WTC11 (cell line): ENCODE measurements around the gene B3GALT5. TPM values are rescaled to one million over a fixed set of nuclear protein-coding genes. Genes with fewer than 3 reads are reported as not detected.

Experiments
- ATAC-seq: fragments of 200-7000 bp; cut with Tn5 transposase; 2 replicates; pipeline ENCODE4 v1.10.0; 2021; ENCODE audit warnings: mild to moderate bottlenecking, moderate library complexity
- CTCF ChIA-PET: fragments of 300-600 bp; sonication (Branson Sonifier 250); formaldehyde crosslinking; loops from one replicate; lab custom pipeline; 2021; ENCODE audit warnings: antibody characterized with exemption; lab: Charles Lee
- POLR2A ChIA-PET: fragments of 350-600 bp; sonication (Branson Sonifier 250); formaldehyde crosslinking; loops from one replicate; lab custom pipeline; 2021; ENCODE audit warnings: antibody characterized with exemption; lab: Charles Lee
- DNase-seq: peaks from one replicate; pipeline ENCODE4 v3.0.0; 2021; ENCODE audit warnings: low spot score
- H3K27ac Mint-ChIP-seq: 2 replicates; pipeline ENCODE4 v1.8.0; 2021; ENCODE audit warnings: mixed read lengths
- H3K27me3 Mint-ChIP-seq: 2 replicates; pipeline ENCODE4 v1.8.0; 2021; ENCODE audit warnings: low read depth, mild to moderate bottlenecking, moderate library complexity, mixed read lengths
- H3K36me3 Mint-ChIP-seq: 2 replicates; pipeline ENCODE4 v1.8.0; 2021; ENCODE audit warnings: mixed read lengths
- H3K4me1 Mint-ChIP-seq: 2 replicates; pipeline ENCODE4 v1.8.0; 2022; ENCODE audit warnings: mixed read lengths
- H3K4me3 Mint-ChIP-seq: 2 replicates; pipeline ENCODE4 v1.8.0; 2021; ENCODE audit warnings: mild to moderate bottlenecking, moderate library complexity, mixed read lengths
- H3K9me3 Mint-ChIP-seq: 2 replicates; pipeline ENCODE4 v1.8.0; 2021; ENCODE audit warnings: mixed read lengths
- CREM ChIP-seq: sonication (generic); formaldehyde crosslinking; IDR thresholded peaks from 2 replicates; pipeline ENCODE4 v1.8.1; 2022; ENCODE audit warnings: mild to moderate bottlenecking, missing genetic modification reagents, moderate library complexity
- E2F1 ChIP-seq: sonication (generic); formaldehyde crosslinking; IDR thresholded peaks from 2 replicates; pipeline ENCODE4 v1.8.0; 2022; ENCODE audit warnings: mild to moderate bottlenecking, missing genetic modification reagents
- E2F5 ChIP-seq: sonication (generic); formaldehyde crosslinking; IDR thresholded peaks from 2 replicates; pipeline ENCODE4 v1.8.1; 2022; ENCODE audit warnings: mild to moderate bottlenecking, moderate library complexity, missing genetic modification reagents
- ELF4 ChIP-seq: sonication (generic); formaldehyde crosslinking; IDR thresholded peaks from 2 replicates; pipeline ENCODE4 v1.8.1; 2022; ENCODE audit warnings: low read depth, mild to moderate bottlenecking, moderate library complexity, missing genetic modification reagents
- EMX1 ChIP-seq: fragments of 250-450 bp; sonication (Bioruptor Pico); IDR thresholded peaks from 2 replicates; pipeline ENCODE4 v1.8.0; 2021; ENCODE audit warnings: mild to moderate bottlenecking
- FOXK1 ChIP-seq: sonication (generic); formaldehyde crosslinking; IDR thresholded peaks from 2 replicates; pipeline ENCODE4 v1.8.0; 2022; ENCODE audit warnings: mild to moderate bottlenecking, moderate library complexity, missing genetic modification reagents
- FOXP1 ChIP-seq: sonication (generic); formaldehyde crosslinking; IDR thresholded peaks from 2 replicates; pipeline ENCODE4 v1.8.0; 2022; ENCODE audit warnings: missing genetic modification reagents, mild to moderate bottlenecking, moderate library complexity, borderline replicate concordance
- HMGA2 ChIP-seq: fragments of 250-450 bp; sonication (Bioruptor Pico); IDR thresholded peaks from 2 replicates; pipeline ENCODE4 v1.4.0; 2021; ENCODE audit warnings: mild to moderate bottlenecking, moderate library complexity
- IRF2 ChIP-seq: sonication (generic); formaldehyde crosslinking; IDR thresholded peaks from 2 replicates; pipeline ENCODE4 v1.8.0; 2022; ENCODE audit warnings: low read depth, missing genetic modification reagents, borderline replicate concordance
- PRRX2 ChIP-seq: fragments of 250-450 bp; sonication (Bioruptor Pico); IDR thresholded peaks from 2 replicates; pipeline ENCODE4 v1.8.0; 2021; ENCODE audit warnings: mild to moderate bottlenecking
- RORB ChIP-seq: fragments of 250-450 bp; sonication (Bioruptor Pico); IDR thresholded peaks from 2 replicates; pipeline ENCODE4 v1.9.0; 2021; ENCODE audit warnings: mild to moderate bottlenecking
- SOX15 ChIP-seq: fragments of 250-450 bp; sonication (Bioruptor Pico); IDR thresholded peaks from 2 replicates; pipeline ENCODE4 v1.9.0; 2021; ENCODE audit warnings: mild to moderate bottlenecking
- TP53 ChIP-seq: sonication (generic); formaldehyde crosslinking; IDR thresholded peaks from 2 replicates; pipeline ENCODE4 v1.8.1; 2023; ENCODE audit warnings: mild to moderate bottlenecking, missing genetic modification reagents
- USF1 ChIP-seq: sonication (generic); formaldehyde crosslinking; IDR thresholded peaks from 2 replicates; pipeline ENCODE4 v1.8.0; 2022; ENCODE audit warnings: mild to moderate bottlenecking, missing genetic modification reagents
- ZNF121 ChIP-seq: sonication (generic); formaldehyde crosslinking; IDR thresholded peaks from 2 replicates; pipeline ENCODE4 v1.8.0; 2023; ENCODE audit warnings: missing genetic modification reagents
- ZNF671 ChIP-seq: fragments of 250-450 bp; sonication (Bioruptor Pico); IDR thresholded peaks from 2 replicates; pipeline ENCODE4 v1.8.0; 2021; ENCODE audit warnings: mild to moderate bottlenecking
- total RNA-seq: library from RNA; stranded (reverse); gene quantifications from 3 replicates; pipeline ENCODE4 v1.2.3, GENCODE V29; 2021
- TF ChIP-seq, protein P1 (sequence below): fragments of 250-450 bp; sonication (Bioruptor Pico); IDR thresholded peaks from 2 replicates; pipeline ENCODE4 v2.1.2; 2022; ENCODE audit warnings: mild to moderate bottlenecking, moderate library complexity
- TF ChIP-seq, protein P2 (sequence below): sonication (generic); formaldehyde crosslinking; IDR thresholded peaks from 2 replicates; pipeline ENCODE4 v1.8.1; 2023; ENCODE audit warnings: mild to moderate bottlenecking, missing genetic modification reagents, moderate library complexity
- TF ChIP-seq, protein P3 (sequence below): sonication (generic); formaldehyde crosslinking; IDR thresholded peaks from 2 replicates; pipeline ENCODE4 v1.8.1; 2022; ENCODE audit warnings: low read depth, mild to moderate bottlenecking, moderate library complexity, missing genetic modification reagents, borderline replicate concordance
- TF ChIP-seq, protein P4 (sequence below): sonication (generic); formaldehyde crosslinking; IDR thresholded peaks from 2 replicates; pipeline ENCODE4 v1.8.1; 2023; ENCODE audit warnings: mild to moderate bottlenecking, missing genetic modification reagents

Gene B3GALT5
- total RNA-seq, 1 experiment from 2014 or later: 25.8 TPM

- no peak for TF ChIP-seq ZNF671 (CRISPR knock-in tag)
Measured at GRCh38 chr21:39680216-39680615, 67.5 kb downstream of the B3GALT5 start (continued).

DNA sequence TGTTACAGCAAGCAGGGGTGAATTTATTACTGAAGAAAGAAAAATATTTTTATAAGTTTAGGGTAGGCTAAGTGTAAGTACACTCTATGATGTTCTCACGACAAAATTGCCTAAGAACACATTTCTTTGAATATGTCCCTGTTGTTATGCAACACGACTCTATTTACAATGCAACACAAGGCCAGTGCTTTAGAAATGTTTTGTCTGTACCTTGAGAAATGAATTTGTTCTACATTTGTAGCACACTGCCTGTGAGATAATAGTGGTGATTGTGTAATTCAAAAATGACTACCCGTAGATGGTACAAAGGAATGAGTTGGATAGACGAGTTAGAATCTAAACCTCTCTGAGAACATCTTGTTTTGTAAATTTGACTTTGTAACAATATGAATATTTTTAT lies 68.5 kb downstream of the B3GALT5 start:
- H3K27ac Mint-ChIP-seq: no peak overlapping the region
- no peak for DNase-seq
- POLR2A ChIA-PET: no interaction called here
- H3K27me3 Mint-ChIP-seq: no peaks in the 10 kb centered on the region
- no peak for ATAC-seq
- peaks cover 48% of the 10 kb centered on the region for H3K36me3 Mint-ChIP-seq
- no peak overlapping the region for H3K4me3 Mint-ChIP-seq
- peaks cover 49% of the 10 kb centered on the region for H3K9me3 Mint-ChIP-seq
- no peak for TF ChIP-seq EMX1
- no peak for TF ChIP-seq TP53 (CRISPR knock-in tag)
- TF ChIP-seq, protein P1, sequence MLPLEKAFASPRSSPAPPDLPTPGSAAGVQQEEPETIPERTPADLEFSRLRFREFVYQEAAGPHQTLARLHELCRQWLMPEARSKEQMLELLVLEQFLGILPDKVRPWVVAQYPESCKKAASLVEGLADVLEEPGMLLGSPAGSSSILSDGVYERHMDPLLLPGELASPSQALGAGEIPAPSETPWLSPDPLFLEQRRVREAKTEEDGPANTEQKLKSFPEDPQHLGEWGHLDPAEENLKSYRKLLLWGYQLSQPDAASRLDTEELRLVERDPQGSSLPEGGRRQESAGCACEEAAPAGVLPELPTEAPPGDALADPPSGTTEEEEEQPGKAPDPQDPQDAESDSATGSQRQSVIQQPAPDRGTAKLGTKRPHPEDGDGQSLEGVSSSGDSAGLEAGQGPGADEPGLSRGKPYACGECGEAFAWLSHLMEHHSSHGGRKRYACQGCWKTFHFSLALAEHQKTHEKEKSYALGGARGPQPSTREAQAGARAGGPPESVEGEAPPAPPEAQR (CRISPR knock-in tag): no peak
- TF ChIP-seq, protein P2, sequence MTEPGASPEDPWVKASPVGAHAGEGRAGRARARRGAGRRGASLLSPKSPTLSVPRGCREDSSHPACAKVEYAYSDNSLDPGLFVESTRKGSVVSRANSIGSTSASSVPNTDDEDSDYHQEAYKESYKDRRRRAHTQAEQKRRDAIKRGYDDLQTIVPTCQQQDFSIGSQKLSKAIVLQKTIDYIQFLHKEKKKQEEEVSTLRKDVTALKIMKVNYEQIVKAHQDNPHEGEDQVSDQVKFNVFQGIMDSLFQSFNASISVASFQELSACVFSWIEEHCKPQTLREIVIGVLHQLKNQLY (CRISPR knock-in tag): no peak
- TF ChIP-seq, protein P3, sequence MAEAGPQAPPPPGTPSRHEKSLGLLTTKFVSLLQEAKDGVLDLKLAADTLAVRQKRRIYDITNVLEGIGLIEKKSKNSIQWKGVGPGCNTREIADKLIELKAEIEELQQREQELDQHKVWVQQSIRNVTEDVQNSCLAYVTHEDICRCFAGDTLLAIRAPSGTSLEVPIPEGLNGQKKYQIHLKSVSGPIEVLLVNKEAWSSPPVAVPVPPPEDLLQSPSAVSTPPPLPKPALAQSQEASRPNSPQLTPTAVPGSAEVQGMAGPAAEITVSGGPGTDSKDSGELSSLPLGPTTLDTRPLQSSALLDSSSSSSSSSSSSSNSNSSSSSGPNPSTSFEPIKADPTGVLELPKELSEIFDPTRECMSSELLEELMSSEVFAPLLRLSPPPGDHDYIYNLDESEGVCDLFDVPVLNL (CRISPR knock-in tag): no peak
- no peak for TF ChIP-seq IRF2 (CRISPR knock-in tag)
- TF ChIP-seq SOX15 (CRISPR knock-in tag): no peak
- no peak for TF ChIP-seq ELF4 (CRISPR knock-in tag)
- TF ChIP-seq FOXP1 (CRISPR knock-in tag): no peak
- TF ChIP-seq USF1 (CRISPR knock-in tag): no peak
- TF ChIP-seq PRRX2 (CRISPR knock-in tag): no peak
- TF ChIP-seq HMGA2 (CRISPR knock-in tag): no peak
- TF ChIP-seq FOXK1 (CRISPR knock-in tag): no peak
- TF ChIP-seq ZNF121 (CRISPR knock-in tag): no peak
- no peak for TF ChIP-seq CREM (CRISPR knock-in tag)
- TF ChIP-seq E2F1 (CRISPR knock-in tag): no peak
- no peak for TF ChIP-seq ZNF671 (CRISPR knock-in tag)
- no peak for TF ChIP-seq E2F5 (CRISPR knock-in tag)
- peaks cover 13% of the 10 kb centered on the region for H3K4me1 Mint-ChIP-seq
- CTCF ChIA-PET: no interaction called here

DNA sequence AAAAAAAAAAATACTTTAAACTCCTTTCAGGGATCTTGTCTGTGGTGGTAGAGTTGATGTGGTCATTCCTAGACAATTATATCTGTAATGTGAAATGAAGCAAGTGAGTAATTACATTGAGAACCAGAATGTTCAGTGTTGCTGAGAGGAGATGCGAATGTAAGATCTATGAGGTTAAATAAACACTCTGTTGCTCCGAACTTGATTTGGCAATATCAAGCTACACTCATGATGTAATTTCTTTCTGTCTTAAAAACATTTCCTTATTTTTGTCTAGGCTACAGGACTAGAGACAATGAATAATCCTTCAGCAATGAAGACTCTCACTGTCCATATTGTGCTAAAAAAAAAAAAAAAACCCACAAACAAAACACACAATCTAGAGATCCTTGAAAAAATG lies 69.1 kb downstream of the B3GALT5 start:
- TF ChIP-seq, protein P4, sequence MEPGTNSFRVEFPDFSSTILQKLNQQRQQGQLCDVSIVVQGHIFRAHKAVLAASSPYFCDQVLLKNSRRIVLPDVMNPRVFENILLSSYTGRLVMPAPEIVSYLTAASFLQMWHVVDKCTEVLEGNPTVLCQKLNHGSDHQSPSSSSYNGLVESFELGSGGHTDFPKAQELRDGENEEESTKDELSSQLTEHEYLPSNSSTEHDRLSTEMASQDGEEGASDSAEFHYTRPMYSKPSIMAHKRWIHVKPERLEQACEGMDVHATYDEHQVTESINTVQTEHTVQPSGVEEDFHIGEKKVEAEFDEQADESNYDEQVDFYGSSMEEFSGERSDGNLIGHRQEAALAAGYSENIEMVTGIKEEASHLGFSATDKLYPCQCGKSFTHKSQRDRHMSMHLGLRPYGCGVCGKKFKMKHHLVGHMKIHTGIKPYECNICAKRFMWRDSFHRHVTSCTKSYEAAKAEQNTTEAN (CRISPR knock-in tag): no peak
- TF ChIP-seq, protein P1 (CRISPR knock-in tag): no peak
- no peak for TF ChIP-seq FOXP1 (CRISPR knock-in tag)
- TF ChIP-seq RORB (CRISPR knock-in tag): no peak
- peaks cover 14% of the 10 kb centered on the region for H3K4me1 Mint-ChIP-seq
- POLR2A ChIA-PET: no interaction called here
- no peak for DNase-seq
- H3K27ac Mint-ChIP-seq: peak overlapping the region; percentile 37; the same call in 1 of the 2 replicates
- peaks cover 49% of the 10 kb centered on the region for H3K9me3 Mint-ChIP-seq
- ATAC-seq: no peak
- no peaks in the 10 kb centered on the region for H3K27me3 Mint-ChIP-seq
- CTCF ChIA-PET: no interaction called here
- H3K4me3 Mint-ChIP-seq: no peak overlapping the region
- H3K36me3 Mint-ChIP-seq: peaks cover 44% of the 10 kb centered on the region
